H9 (cell line): Measurements from ENCODE around the gene PIGW. TPM values are rescaled to one million over a fixed set of nuclear protein-coding genes. Genes with fewer than 3 reads are reported as not detected.

Experiments
- DNase-seq: peaks from one replicate; pipeline ENCODE4 v3.0.0-alpha.2; 2017
- H2AFZ ChIP-seq: one replicate; pipeline ENCODE4 v1.6.1; 2013; ENCODE audit warnings: mild to moderate bottlenecking, low read length, control low read depth, moderate library complexity
- H2AK5ac ChIP-seq: 2 replicates; pipeline ENCODE4 v1.6.1; 2013; ENCODE audit warnings: low read length, control low read depth, mixed read lengths; ENCODE audit not compliant: insufficient read length
- H2BK120ac ChIP-seq: one replicate; pipeline ENCODE4 v1.6.1; 2013; ENCODE audit warnings: low read depth, mild to moderate bottlenecking, low read length, control low read depth, inconsistent platforms; ENCODE audit not compliant: poor library complexity, severe bottlenecking
- H2BK12ac ChIP-seq: 2 replicates; pipeline ENCODE4 v1.6.1; 2013; ENCODE audit warnings: low read length, control low read depth, mixed read lengths, low read depth; ENCODE audit not compliant: insufficient read length
- H2BK15ac ChIP-seq: 2 replicates; pipeline ENCODE4 v1.6.1; 2013; ENCODE audit warnings: low read depth, low read length, control low read depth
- H2BK20ac ChIP-seq: one replicate; pipeline ENCODE4 v1.6.1; 2013; ENCODE audit warnings: low read depth, mild to moderate bottlenecking, low read length, control low read depth, inconsistent platforms; ENCODE audit not compliant: poor library complexity, severe bottlenecking
- H2BK5ac ChIP-seq: 2 replicates; pipeline ENCODE4 v1.6.1; 2013; ENCODE audit warnings: low read length, control low read depth, mixed read lengths; ENCODE audit not compliant: insufficient read length
- H3K14ac ChIP-seq: 2 replicates; pipeline ENCODE4 v1.6.1; 2013; ENCODE audit warnings: low read length, control low read depth; ENCODE audit not compliant: insufficient read depth
- H3K18ac ChIP-seq: 2 replicates; pipeline ENCODE4 v1.6.1; 2013; ENCODE audit warnings: low read depth, mild to moderate bottlenecking, mixed read lengths, low read length, control low read depth; ENCODE audit not compliant: insufficient read length
- H3K23ac ChIP-seq: 2 replicates; pipeline ENCODE4 v1.6.1; 2013; ENCODE audit warnings: low read length, control low read depth, mixed read lengths, low read depth; ENCODE audit not compliant: insufficient read length
- H3K23me2 ChIP-seq: 2 replicates; pipeline ENCODE4 v1.6.1; 2013; ENCODE audit warnings: low read depth, mild to moderate bottlenecking, mixed read lengths, low read length, control low read depth; ENCODE audit not compliant: insufficient read length, poor library complexity, severe bottlenecking
- H3K27ac ChIP-seq: 2 replicates; pipeline ENCODE4 v1.5.1; 2013; ENCODE audit warnings: low read length, control low read depth, mixed read lengths, low read depth; ENCODE audit not compliant: insufficient read length
- H3K27me3 ChIP-seq: 2 replicates; pipeline ENCODE4 v1.6.1; 2013; ENCODE audit warnings: low read length, control low read depth, inconsistent platforms; ENCODE audit not compliant: insufficient read depth
- H3K4ac ChIP-seq: 2 replicates; pipeline ENCODE4 v1.6.1; 2013; ENCODE audit warnings: low read depth, mild to moderate bottlenecking, control low read depth, inconsistent platforms, low read length, moderate library complexity
- H3K4me1 ChIP-seq: 2 replicates; pipeline ENCODE4 v1.6.1; 2013; ENCODE audit warnings: low read length, control low read depth, inconsistent platforms; ENCODE audit not compliant: insufficient read depth
- H3K4me2 ChIP-seq: 2 replicates; pipeline ENCODE4 v1.6.1; 2013; ENCODE audit warnings: low read length, control low read depth, mixed read lengths; ENCODE audit not compliant: insufficient read length, insufficient read depth
- H3K56ac ChIP-seq: 2 replicates; pipeline ENCODE4 v1.6.1; 2013; ENCODE audit warnings: low read depth, mild to moderate bottlenecking, mixed read lengths, low read length, control low read depth; ENCODE audit not compliant: insufficient read length
- H3K79me1 ChIP-seq: 2 replicates; pipeline ENCODE4 v1.6.1; 2013; ENCODE audit warnings: low read depth, mild to moderate bottlenecking, moderate library complexity, low read length, control low read depth, inconsistent platforms; ENCODE audit not compliant: insufficient read depth, poor library complexity, severe bottlenecking
- H3K79me2 ChIP-seq: 2 replicates; pipeline ENCODE4 v1.6.1; 2013; ENCODE audit warnings: low read length, control low read depth, inconsistent platforms; ENCODE audit not compliant: insufficient read depth
- H3K9ac ChIP-seq: 2 replicates; pipeline ENCODE4 v1.6.1; 2013; ENCODE audit warnings: low read length, control low read depth, mixed read lengths; ENCODE audit not compliant: insufficient read length; ENCODE audit errors: extremely low read depth
- H3K9me3 ChIP-seq: one replicate; pipeline ENCODE4 v1.6.1; 2013; ENCODE audit warnings: low read depth, low read length, inconsistent platforms; ENCODE audit not compliant: control insufficient read depth
- H3T11ph ChIP-seq: one replicate; pipeline ENCODE4 v1.6.1; 2013; ENCODE audit warnings: mild to moderate bottlenecking, low read length, control low read depth, inconsistent platforms
- H4K20me1 ChIP-seq: one replicate; pipeline ENCODE4 v1.6.1; 2013; ENCODE audit not compliant: control insufficient read depth, insufficient read length, insufficient read depth
- H4K5ac ChIP-seq: 2 replicates; pipeline ENCODE4 v1.6.1; 2013; ENCODE audit warnings: low read depth, mild to moderate bottlenecking, mixed read lengths, low read length, control low read depth; ENCODE audit not compliant: insufficient read length
- H4K8ac ChIP-seq: replicated peaks from 2 replicates; pipeline ENCODE4 v1.6.1; 2013; ENCODE audit warnings: low read length, control low read depth, mixed read lengths, low read depth; ENCODE audit not compliant: insufficient read length
- H4K91ac ChIP-seq: 2 replicates; pipeline ENCODE4 v1.6.1; 2013; ENCODE audit warnings: low read depth, mild to moderate bottlenecking, moderate library complexity, mixed read lengths, low read length, control low read depth; ENCODE audit not compliant: insufficient read length
- H3K27ac Mint-ChIP-seq, 3 experiments: 2 replicates in 2 of 3; 3 replicates in 1 of 3; pipeline ENCODE4 v1.8.0; 2020 to 2021; ENCODE audit warnings: mixed read lengths in 3 of 3, mild to moderate bottlenecking in 1 of 3, moderate library complexity in 1 of 3
- H3K27me3 Mint-ChIP-seq: 2 replicates; pipeline ENCODE4 v1.8.0; 2021; ENCODE audit warnings: low read depth, mild to moderate bottlenecking, moderate library complexity, mixed read lengths
- H3K36me3 Mint-ChIP-seq, 3 experiments: 2 replicates in 2 of 3; 3 replicates in 1 of 3; pipeline ENCODE4 v1.8.0; 2020 to 2021; ENCODE audit warnings: low read depth in 3 of 3, mixed read lengths in 3 of 3; ENCODE audit not compliant: insufficient read depth in 1 of 3
- H3K4me1 Mint-ChIP-seq, 2 experiments: 2 replicates each; pipeline ENCODE4 v1.8.0; 2020; ENCODE audit warnings: mixed read lengths in 2 of 2
- H3K4me3 Mint-ChIP-seq, 2 experiments: 2 replicates in 1 of 2; 3 replicates in 1 of 2; pipeline ENCODE4 v1.8.0; 2020 to 2021; ENCODE audit warnings: mild to moderate bottlenecking in 2 of 2, mixed read lengths in 2 of 2, moderate library complexity in 1 of 2
- H3K9me3 Mint-ChIP-seq, 2 experiments: 2 replicates in 1 of 2; 3 replicates in 1 of 2; pipeline ENCODE4 v1.8.0; 2020; ENCODE audit warnings: mild to moderate bottlenecking in 2 of 2, mixed read lengths in 2 of 2, moderate library complexity in 1 of 2
- WGBS: extraction: QIAGEN DNeasy Blood & Tissue Kit; methylation state at CpG from one replicate; pipeline ENCODE4 v1.1.7; 2013; ENCODE audit warnings: missing lambda C conversion rate, low lambda C conversion rate, mixed read lengths; ENCODE audit not compliant: insufficient read length; ENCODE audit errors: extremely low coverage; 5-methylcytosine and 5-hydroxymethylcytosine counted together
- total RNA-seq: library from RNA; stranded (reverse); gene quantifications from 2 replicates; pipeline ENCODE4 v1.2.1, GENCODE V29; 2021
- TF ChIP-seq, protein P1 (sequence below): fragments of 200-600 bp; sonication (generic); conservative IDR thresholded peaks from 3 replicates; pipeline ENCODE4 v1.8.0; 2021; ENCODE audit warnings: antibody characterized with exemption, mild to moderate bottlenecking

The PIGW gene
- total RNA-seq, 1 experiment from 2014 or later, result 26.2 TPM

DNA sequence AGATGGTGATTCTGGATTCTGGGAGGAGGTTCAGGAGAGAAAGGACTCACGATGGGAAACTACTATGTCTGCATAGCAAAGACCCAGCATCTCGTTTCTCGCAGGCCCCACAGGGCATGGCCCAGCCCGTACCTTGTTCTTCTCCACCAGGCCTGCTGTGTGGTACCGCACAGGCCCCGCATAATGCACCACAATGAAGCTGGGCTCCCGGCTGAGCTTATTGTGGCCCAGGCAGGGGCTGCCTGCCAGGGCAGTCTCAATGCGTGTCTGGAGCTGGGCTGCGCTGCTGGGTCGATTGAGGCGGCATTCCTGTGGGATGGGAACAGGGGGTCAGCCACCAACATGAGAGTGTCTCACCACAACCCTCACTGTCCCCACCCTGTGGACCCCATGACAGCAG lies 28.0 kb upstream of the PIGW start:
- no peak overlapping the region for H4K5ac ChIP-seq
- H4K91ac ChIP-seq, result no peak overlapping the region
- no peaks in the 10 kb centered on the region for H3K79me2 ChIP-seq
- no peak overlapping the region for H3K27ac Mint-ChIP-seq
- H2BK20ac ChIP-seq, result no peak overlapping the region
- no peak overlapping the region for H3K4me2 ChIP-seq
- no peak overlapping the region for H3K23ac ChIP-seq
- no peaks in the 10 kb centered on the region for H3K79me1 ChIP-seq
- no peak overlapping the region for H3K4ac ChIP-seq
- TF ChIP-seq, protein P1, sequence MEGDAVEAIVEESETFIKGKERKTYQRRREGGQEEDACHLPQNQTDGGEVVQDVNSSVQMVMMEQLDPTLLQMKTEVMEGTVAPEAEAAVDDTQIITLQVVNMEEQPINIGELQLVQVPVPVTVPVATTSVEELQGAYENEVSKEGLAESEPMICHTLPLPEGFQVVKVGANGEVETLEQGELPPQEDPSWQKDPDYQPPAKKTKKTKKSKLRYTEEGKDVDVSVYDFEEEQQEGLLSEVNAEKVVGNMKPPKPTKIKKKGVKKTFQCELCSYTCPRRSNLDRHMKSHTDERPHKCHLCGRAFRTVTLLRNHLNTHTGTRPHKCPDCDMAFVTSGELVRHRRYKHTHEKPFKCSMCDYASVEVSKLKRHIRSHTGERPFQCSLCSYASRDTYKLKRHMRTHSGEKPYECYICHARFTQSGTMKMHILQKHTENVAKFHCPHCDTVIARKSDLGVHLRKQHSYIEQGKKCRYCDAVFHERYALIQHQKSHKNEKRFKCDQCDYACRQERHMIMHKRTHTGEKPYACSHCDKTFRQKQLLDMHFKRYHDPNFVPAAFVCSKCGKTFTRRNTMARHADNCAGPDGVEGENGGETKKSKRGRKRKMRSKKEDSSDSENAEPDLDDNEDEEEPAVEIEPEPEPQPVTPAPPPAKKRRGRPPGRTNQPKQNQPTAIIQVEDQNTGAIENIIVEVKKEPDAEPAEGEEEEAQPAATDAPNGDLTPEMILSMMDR, result no peak
- H3K27ac ChIP-seq, result no peak overlapping the region
- WGBS, result no CpG with 5 or more reads among the region's 11 CpGs
- H3K9me3 ChIP-seq, result no peaks in the 10 kb centered on the region
- H3K9ac ChIP-seq, result no peak overlapping the region
- no peaks in the 10 kb centered on the region for H3K23me2 ChIP-seq
- H4K8ac ChIP-seq, result no peak overlapping the region
- no peak overlapping the region for H2AK5ac ChIP-seq
- peaks cover 2% of the 10 kb centered on the region for H4K20me1 ChIP-seq
- no peak overlapping the region for H3K56ac ChIP-seq
- no peak overlapping the region for H3T11ph ChIP-seq
- H3K36me3 Mint-ChIP-seq, result peaks cover 50 to 96% (median 92%) of the 10 kb centered on the region in 3 experiments
- H2BK5ac ChIP-seq, result no peak overlapping the region
- H2BK12ac ChIP-seq, result no peak overlapping the region
- no peak overlapping the region for H2BK120ac ChIP-seq
- no peak overlapping the region for H3K14ac ChIP-seq
- H2AFZ ChIP-seq, result no peak overlapping the region
- H3K27me3 Mint-ChIP-seq, result no peaks in the 10 kb centered on the region; the same call in 1 of the 2 replicates
- H3K4me3 Mint-ChIP-seq, result no peak overlapping the region
- H3K18ac ChIP-seq, result no peak overlapping the region
- no peaks in the 10 kb centered on the region for H3K4me1 ChIP-seq
- no peak overlapping the region for H2BK15ac ChIP-seq
- no peak for DNase-seq
- H3K4me1 Mint-ChIP-seq, result no peaks in the 10 kb centered on the region
- no peaks in the 10 kb centered on the region for H3K27me3 ChIP-seq
- H3K9me3 Mint-ChIP-seq, result no peaks in the 10 kb centered on the region
